Activated naive CD8-positive, alpha-beta T cell (primary cell): Measurements from ENCODE around the gene MYOZ2.
"Not testable (repeated sequence)": the region's sequence is repeated elsewhere in the genome, so short reads cannot be mapped to it uniquely, and the experiment has no call there.

Source experiments
- H3K27ac Mint-ChIP-seq: one replicate; pipeline ENCODE4 v1.8.0; 2021; ENCODE audit warnings: mixed read lengths
- H3K27me3 Mint-ChIP-seq: one replicate; pipeline ENCODE4 v1.8.0; 2021; ENCODE audit warnings: mixed read lengths
- H3K36me3 Mint-ChIP-seq: one replicate; pipeline ENCODE4 v1.8.0; 2021; ENCODE audit warnings: mixed read lengths
- H3K4me1 Mint-ChIP-seq: one replicate; pipeline ENCODE4 v1.8.0; 2021; ENCODE audit warnings: low read depth, mixed read lengths
- H3K4me3 Mint-ChIP-seq: one replicate; pipeline ENCODE4 v1.8.0; 2021; ENCODE audit warnings: mild to moderate bottlenecking, mixed read lengths
- H3K9me3 Mint-ChIP-seq: one replicate; pipeline ENCODE4 v1.8.0; 2021; ENCODE audit warnings: low read depth, mixed read lengths

The MYOZ2 gene

DNA sequence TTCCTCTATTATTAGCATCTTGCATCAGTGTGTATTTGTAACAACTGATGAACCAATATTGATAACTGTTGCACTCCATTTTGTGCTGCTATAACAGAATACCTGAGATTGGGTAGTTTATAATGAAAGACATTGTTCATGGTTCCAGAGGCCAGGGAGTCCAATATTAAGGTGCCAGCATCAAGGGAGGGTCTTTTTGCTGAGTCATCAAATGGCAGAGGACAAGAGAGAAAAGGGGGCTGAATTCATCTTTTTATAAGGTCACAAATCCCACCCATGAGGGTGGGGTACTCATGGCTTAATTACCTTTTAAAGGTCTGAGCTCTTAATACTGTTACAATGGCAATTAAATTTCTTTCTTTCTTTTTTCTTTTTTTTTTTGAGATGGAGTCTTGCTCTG lies 7.2 kb downstream of the MYOZ2 start:
- H3K9me3 Mint-ChIP-seq = no peaks in the 10 kb centered on the region
- H3K4me1 Mint-ChIP-seq = peaks cover 28% of the 10 kb centered on the region
- H3K36me3 Mint-ChIP-seq = no peaks in the 10 kb centered on the region
- no peak overlapping the region for H3K27ac Mint-ChIP-seq
- H3K27me3 Mint-ChIP-seq = no peaks in the 10 kb centered on the region
- H3K4me3 Mint-ChIP-seq = no peak overlapping the region

DNA sequence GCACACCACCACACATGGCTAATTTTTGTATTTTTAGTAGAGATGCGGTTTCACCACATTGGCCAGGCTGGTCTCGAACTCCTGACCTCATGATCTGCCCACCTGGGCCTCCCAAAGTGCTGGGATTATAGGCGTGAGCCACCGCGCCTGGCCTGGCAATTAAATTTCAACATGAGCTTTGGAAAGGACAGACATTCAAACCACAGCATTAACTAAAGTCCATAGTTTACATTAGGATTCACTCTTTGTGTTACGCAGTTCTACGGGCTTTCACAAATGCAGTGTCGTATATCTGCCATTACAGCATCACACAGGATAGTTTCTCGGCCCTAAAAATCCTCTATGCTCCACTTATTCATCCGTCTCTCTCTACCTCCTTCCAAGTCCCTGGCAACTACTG lies 7.7 kb downstream of the MYOZ2 start:
- not testable (repeated sequence) for H3K27ac Mint-ChIP-seq, H3K36me3 Mint-ChIP-seq, H3K27me3 Mint-ChIP-seq, H3K4me3 Mint-ChIP-seq, H3K9me3 Mint-ChIP-seq
- H3K4me1 Mint-ChIP-seq = peaks cover 24% of the 10 kb centered on the region

GRCh38 chr4:119149110-119149509 lies 13.5 kb downstream of the MYOZ2 start:
- no peaks in the 10 kb centered on the region for H3K4me1 Mint-ChIP-seq
- no peaks in the 10 kb centered on the region for H3K36me3 Mint-ChIP-seq
- H3K4me3 Mint-ChIP-seq = no peak overlapping the region

DNA sequence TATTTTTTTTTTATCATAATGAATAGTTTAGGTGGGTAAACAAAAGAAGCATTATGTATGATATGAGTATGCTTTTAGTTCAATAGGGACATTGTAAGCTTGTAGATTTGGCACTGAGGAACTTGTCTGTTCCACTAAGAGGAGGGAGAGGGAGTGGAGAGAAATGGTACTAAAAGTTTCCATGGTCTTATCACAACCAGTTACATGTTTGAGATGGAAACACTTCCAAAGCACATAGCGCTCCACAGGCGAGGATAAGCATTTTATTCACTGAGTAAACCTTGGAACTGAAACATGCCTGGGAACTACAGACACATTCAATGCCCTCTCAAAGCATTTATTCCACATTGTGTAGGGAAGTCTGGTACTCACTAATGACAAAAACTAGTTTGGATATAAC lies 15.5 kb downstream of the MYOZ2 start:
- H3K27me3 Mint-ChIP-seq = peaks cover 2% of the 10 kb centered on the region
- no peaks in the 10 kb centered on the region for H3K4me1 Mint-ChIP-seq
- H3K27ac Mint-ChIP-seq = no peak overlapping the region
- H3K9me3 Mint-ChIP-seq = peaks cover 7% of the 10 kb centered on the region
- H3K4me3 Mint-ChIP-seq = no peak overlapping the region
- H3K36me3 Mint-ChIP-seq = peaks cover 2% of the 10 kb centered on the region

More at GRCh38 chr4:119149110-119149509, 13.5 kb downstream of the MYOZ2 start:
- Mint-ChIP-seq H3K27me3 (no peaks in the 10 kb centered on the region), H3K27ac (no peak overlapping the region), H3K9me3 (no peaks in the 10 kb centered on the region)

DNA sequence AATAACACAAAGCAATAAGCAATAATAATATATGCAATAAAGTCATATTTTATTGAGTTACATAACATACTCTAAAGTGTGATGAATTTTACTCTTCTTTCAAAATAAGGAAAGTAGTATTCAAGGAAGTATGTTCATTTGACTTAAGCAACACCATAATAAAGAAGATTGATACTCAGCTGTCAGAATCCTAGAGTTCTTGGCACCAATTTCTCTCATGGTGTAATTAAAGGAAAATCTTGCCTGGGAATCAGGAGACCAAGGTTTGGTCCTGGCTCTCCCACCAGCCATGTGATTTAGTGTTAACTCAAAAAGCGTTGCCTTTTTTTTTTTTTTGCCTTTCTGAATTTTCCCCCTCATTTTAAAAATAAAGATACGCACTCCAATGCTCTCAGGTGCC lies 17.1 kb downstream of the MYOZ2 start:
- Mint-ChIP-seq H3K9me3 (peaks cover 7% of the 10 kb centered on the region), H3K4me3 (no peak overlapping the region)

GRCh38 chr4:119162174-119162573 lies 26.5 kb downstream of the MYOZ2 start:
- peaks cover 2% of the 10 kb centered on the region for H3K27me3 Mint-ChIP-seq
- no peak overlapping the region for H3K4me3 Mint-ChIP-seq
- peaks cover 5% of the 10 kb centered on the region for H3K36me3 Mint-ChIP-seq
- H3K9me3 Mint-ChIP-seq = no peaks in the 10 kb centered on the region
- no peak overlapping the region for H3K27ac Mint-ChIP-seq
- no peaks in the 10 kb centered on the region for H3K4me1 Mint-ChIP-seq

More for the DNA sequence above, 17.1 kb downstream of the MYOZ2 start:
- H3K27ac Mint-ChIP-seq = no peak overlapping the region
- peaks cover 4% of the 10 kb centered on the region for H3K27me3 Mint-ChIP-seq
- H3K4me1 Mint-ChIP-seq = no peaks in the 10 kb centered on the region
- H3K36me3 Mint-ChIP-seq = peaks cover 2% of the 10 kb centered on the region

GRCh38 chr4:119165767-119166166 lies 30.1 kb downstream of the MYOZ2 start:
- H3K27me3 Mint-ChIP-seq = no peaks in the 10 kb centered on the region

GRCh38 chr4:119170195-119170594 lies 34.6 kb downstream of the MYOZ2 start:
- H3K4me3 Mint-ChIP-seq = no peak overlapping the region
- H3K36me3 Mint-ChIP-seq = peaks cover 5% of the 10 kb centered on the region
- H3K4me1 Mint-ChIP-seq = no peaks in the 10 kb centered on the region
- no peak overlapping the region for H3K27ac Mint-ChIP-seq
- H3K9me3 Mint-ChIP-seq = no peaks in the 10 kb centered on the region
- no peaks in the 10 kb centered on the region for H3K27me3 Mint-ChIP-seq

More at GRCh38 chr4:119165767-119166166, 30.1 kb downstream of the MYOZ2 start:
- Mint-ChIP-seq H3K27ac (no peak overlapping the region), H3K36me3 (peaks cover 5% of the 10 kb centered on the region), H3K4me3 (no peak overlapping the region), H3K9me3 (no peaks in the 10 kb centered on the region), H3K4me1 (no peaks in the 10 kb centered on the region)

DNA sequence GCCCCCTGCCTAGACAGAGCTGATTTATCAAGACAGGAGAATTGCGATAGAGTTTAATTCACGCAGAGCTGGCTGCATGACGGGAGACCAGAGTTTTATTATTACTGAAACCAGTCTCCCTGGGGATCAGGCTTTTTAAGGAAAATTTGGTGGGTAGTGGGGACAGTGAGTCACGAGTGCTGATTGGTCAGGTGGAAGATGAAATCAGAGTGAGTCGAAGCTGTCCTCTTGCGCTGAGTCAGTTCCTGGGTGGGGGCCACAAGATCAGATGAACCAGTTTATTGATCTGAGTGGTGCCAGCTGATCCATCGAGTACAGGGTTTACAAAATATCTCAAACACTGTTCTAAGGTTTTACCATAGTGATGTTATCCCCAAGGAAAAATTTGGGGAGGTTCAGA lies 36.6 kb downstream of the MYOZ2 start:
- H3K4me1 Mint-ChIP-seq = no peaks in the 10 kb centered on the region
- H3K9me3 Mint-ChIP-seq = no peaks in the 10 kb centered on the region
- no peaks in the 10 kb centered on the region for H3K36me3 Mint-ChIP-seq
- no peaks in the 10 kb centered on the region for H3K27me3 Mint-ChIP-seq
- no peak overlapping the region for H3K27ac Mint-ChIP-seq
- no peak overlapping the region for H3K4me3 Mint-ChIP-seq

DNA sequence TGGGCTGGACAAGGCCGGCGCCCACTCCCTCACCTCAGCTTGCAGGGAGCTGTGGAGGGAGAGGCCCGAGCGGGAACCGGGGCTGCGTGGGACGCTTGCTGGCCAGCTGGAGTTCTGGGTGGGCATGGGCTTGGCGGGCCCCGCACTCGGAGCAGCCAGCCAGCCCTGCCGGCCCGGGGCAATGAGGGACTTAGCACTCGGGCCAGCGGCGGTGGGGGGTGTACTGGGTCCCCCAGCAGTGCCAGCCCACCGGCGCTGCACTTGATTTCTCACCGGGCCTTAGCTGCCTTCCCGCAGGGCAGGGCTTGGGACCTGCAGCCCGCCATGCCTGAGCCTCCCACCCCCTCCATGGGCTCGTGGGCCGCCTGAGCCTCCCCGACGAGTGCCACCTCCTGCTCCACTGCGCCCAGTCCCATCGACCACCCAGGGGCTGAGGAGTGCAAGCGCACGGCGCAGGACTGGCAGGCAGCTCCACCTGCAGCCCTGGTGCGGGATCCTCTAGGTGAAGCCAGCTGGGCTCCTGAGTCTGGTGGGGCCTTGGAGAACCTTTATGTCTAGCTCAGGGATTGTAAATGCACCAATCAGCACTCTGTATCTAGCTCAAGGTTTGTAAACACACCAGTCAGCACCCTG lies 38.2 kb downstream of the MYOZ2 start:
- H3K27me3 Mint-ChIP-seq, H3K4me1 Mint-ChIP-seq, H3K27ac Mint-ChIP-seq, H3K9me3 Mint-ChIP-seq, H3K4me3 Mint-ChIP-seq, H3K36me3 Mint-ChIP-seq: not testable (repeated sequence)

DNA sequence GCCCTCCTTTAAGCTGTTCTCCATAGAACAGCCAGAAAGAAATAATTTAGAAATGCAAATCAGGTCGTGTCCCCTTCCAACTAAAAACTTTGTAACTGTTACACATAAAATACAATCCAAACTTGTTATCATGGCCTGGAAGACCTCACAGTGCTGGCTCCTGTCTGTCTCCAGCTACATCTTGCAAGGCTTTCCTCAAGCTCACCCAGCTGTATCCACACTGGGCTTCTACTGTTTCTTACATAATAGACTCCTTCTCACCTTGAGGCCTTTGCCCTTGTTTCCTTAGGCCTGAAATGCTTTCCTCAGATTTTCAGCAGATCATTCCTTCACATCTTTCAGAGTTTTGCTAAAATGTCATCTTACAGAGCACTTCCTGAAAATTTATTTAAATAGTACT lies 43.4 kb downstream of the MYOZ2 start:
- Mint-ChIP-seq H3K27ac (no peak overlapping the region), H3K4me3 (no peak overlapping the region), H3K36me3 (no peaks in the 10 kb centered on the region), H3K9me3 (no peaks in the 10 kb centered on the region), H3K4me1 (no peaks in the 10 kb centered on the region), H3K27me3 (peaks cover 5% of the 10 kb centered on the region)

DNA sequence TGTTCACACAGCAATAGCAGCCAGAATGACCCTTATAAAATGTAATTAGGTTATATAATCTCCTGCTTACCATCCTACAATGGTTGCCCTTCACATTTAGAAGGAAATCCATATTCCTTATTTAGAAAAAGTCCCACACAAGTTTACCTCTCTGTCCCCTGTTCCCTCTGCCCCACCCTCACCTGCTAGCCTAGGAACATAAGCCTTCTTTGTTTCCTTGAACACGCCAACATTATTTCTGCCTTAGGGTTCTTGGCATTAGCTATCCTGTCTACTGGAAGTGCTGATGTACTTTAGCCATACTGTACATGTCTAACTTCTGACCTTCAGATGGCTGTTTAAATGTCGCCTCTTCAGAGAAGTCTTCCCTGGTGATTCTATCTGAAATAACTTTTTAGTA lies 48.5 kb downstream of the MYOZ2 start:
- Mint-ChIP-seq H3K27ac (no peak overlapping the region), H3K4me1 (no peaks in the 10 kb centered on the region), H3K4me3 (no peak overlapping the region), H3K27me3 (peaks cover 4% of the 10 kb centered on the region), H3K36me3 (no peaks in the 10 kb centered on the region), H3K9me3 (no peaks in the 10 kb centered on the region)

GRCh38 chr4:119189638-119190037 lies 54.0 kb downstream of the MYOZ2 start:
- Mint-ChIP-seq H3K27me3 (no peaks in the 10 kb centered on the region), H3K4me1 (no peaks in the 10 kb centered on the region), H3K27ac (no peak overlapping the region), H3K4me3 (no peak overlapping the region), H3K36me3 (peaks cover 9% of the 10 kb centered on the region), H3K9me3 (no peaks in the 10 kb centered on the region)

GRCh38 chr4:119190354-119190753 lies 54.7 kb downstream of the MYOZ2 start:
- Mint-ChIP-seq H3K27ac (no peak overlapping the region), H3K4me1 (no peaks in the 10 kb centered on the region), H3K36me3 (peaks cover 12% of the 10 kb centered on the region), H3K27me3 (no peaks in the 10 kb centered on the region), H3K4me3 (no peak overlapping the region), H3K9me3 (no peaks in the 10 kb centered on the region)

- Mint-ChIP-seq H3K4me3 (no peak overlapping the region), H3K4me1 (no peaks in the 10 kb centered on the region), H3K27ac (no peak overlapping the region), H3K9me3 (no peaks in the 10 kb centered on the region), H3K36me3 (peaks cover 20% of the 10 kb centered on the region), H3K27me3 (no peaks in the 10 kb centered on the region)
Observed at GRCh38 chr4:119191505-119191904, 55.9 kb downstream of the MYOZ2 start.

GRCh38 chr4:119197772-119198212 lies 62.2 kb downstream of the MYOZ2 start:
- Mint-ChIP-seq H3K36me3 (peaks cover 25% of the 10 kb centered on the region), H3K27me3 (no peaks in the 10 kb centered on the region), H3K27ac (no peak overlapping the region), H3K9me3 (no peaks in the 10 kb centered on the region), H3K4me1 (peaks cover 2% of the 10 kb centered on the region), H3K4me3 (no peak overlapping the region)
